ENCODE results near the gene ETFRF1. TPM values are rescaled to one million over a fixed set of nuclear protein-coding genes. Genes with fewer than 3 reads are reported as not detected.

ETFRF1 gene
- total RNA-seq, 2 donors from 2014 or later = 23.1 to 39.3 TPM

GRCh38 chr12:25155022-25155576 lies 39.9 kb upstream of the ETFRF1 start:
- WGBS = 80% methylated on average over 2 of the region's 2 CpGs
- DNase-seq (ENCODE audit: low spot score) = no peak
- H3K27me3 ChIP-seq (replicated peaks; ENCODE audit: insufficient read depth) = no peaks in the 10 kb centered on the region
- no peak overlapping the region for H3K27ac ChIP-seq
- H3K4me1 ChIP-seq (replicated peaks) = no peaks in the 10 kb centered on the region
- no peak overlapping the region for H3K4me3 ChIP-seq
- no peaks in the 10 kb centered on the region for H3K36me3 ChIP-seq
- TF ChIP-seq CTCF (IDR thresholded peaks at IDR 0.05) (peak in 3 of 4 experiments; percentile 47 to 67 (median 49)), POLR2A (IDR thresholded peaks at IDR 0.05) (no peak)
- intact Hi-C loops (cut with DNase I) = no loop called here
- no peaks in the 10 kb centered on the region for H3K9me3 ChIP-seq

GRCh38 chr12:25156061-25156460 lies 39.0 kb upstream of the ETFRF1 start:
- no peak for TF ChIP-seq POLR2AphosphoS5 (IDR thresholded peaks at IDR 0.05)
- TF ChIP-seq POLR2A (IDR thresholded peaks at IDR 0.05) = no peak
- TF ChIP-seq CTCF (IDR thresholded peaks at IDR 0.05) = no peak
- Histone ChIP-seq H3K4me1 (replicated peaks) (no peaks in the 10 kb centered on the region), H3K36me3 (no peaks in the 10 kb centered on the region), H3K27me3 (replicated peaks; ENCODE audit: insufficient read depth) (no peaks in the 10 kb centered on the region), H3K4me3 (no peak overlapping the region), H3K9me3 (no peaks in the 10 kb centered on the region), H3K27ac (no peak overlapping the region)
- DNase-seq (ENCODE audit: low spot score) = no peak
- intact Hi-C loops (cut with DNase I) = no loop called here
- WGBS = 91% methylated on average over 4 of the region's 4 CpGs

- Histone ChIP-seq H3K4me1 (replicated peaks) (no peaks in the 10 kb centered on the region), H3K9me3 (no peaks in the 10 kb centered on the region), H3K4me3 (no peak overlapping the region), H3K27ac (no peak overlapping the region), H3K27me3 (replicated peaks; ENCODE audit: insufficient read depth) (no peaks in the 10 kb centered on the region), H3K36me3 (no peaks in the 10 kb centered on the region)
- DNase-seq (ENCODE audit: low spot score) = no peak
- WGBS = 90% methylated on average over 6 of the region's 6 CpGs
- intact Hi-C loops (cut with DNase I) = no loop called here
- no peak for TF ChIP-seq POLR2AphosphoS5 (IDR thresholded peaks at IDR 0.05)
- TF ChIP-seq CTCF (IDR thresholded peaks at IDR 0.05) = no peak
- no peak for TF ChIP-seq POLR2A (IDR thresholded peaks at IDR 0.05)
Observed at GRCh38 chr12:25162866-25163265, 32.2 kb upstream of the ETFRF1 start.

DNA sequence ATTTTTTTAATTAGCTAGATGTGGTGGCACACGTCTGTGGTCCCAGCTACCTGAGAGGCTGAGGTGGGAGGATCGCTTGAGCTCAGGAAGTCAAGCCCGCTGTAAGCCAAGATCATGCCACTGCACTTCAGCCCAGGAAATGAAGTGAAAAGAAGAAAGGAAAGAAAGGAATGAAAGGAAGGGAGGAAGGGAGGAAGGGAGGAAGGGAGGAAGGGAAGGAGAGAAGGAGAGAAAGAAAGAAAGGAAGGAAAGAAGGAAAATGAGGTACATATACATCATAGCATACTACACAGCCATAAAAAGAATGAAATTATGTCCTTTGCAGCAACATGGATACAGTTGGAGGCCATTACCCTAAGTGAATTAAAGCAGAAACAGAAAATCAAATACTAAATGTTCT lies 12.3 kb upstream of the ETFRF1 start:
- WGBS = 79% methylated on average over 3 of the region's 3 CpGs
- H3K9me3 ChIP-seq = no peaks in the 10 kb centered on the region
- H3K4me1 ChIP-seq (replicated peaks) = no peaks in the 10 kb centered on the region
- intact Hi-C loops (cut with DNase I) = no loop called here
- H3K36me3 ChIP-seq = no peaks in the 10 kb centered on the region
- H3K27ac ChIP-seq = no peak overlapping the region
- H3K27me3 ChIP-seq (replicated peaks; ENCODE audit: insufficient read depth) = no peaks in the 10 kb centered on the region
- no peak overlapping the region for H3K4me3 ChIP-seq
- no peak for DNase-seq (ENCODE audit: low spot score)
- TF ChIP-seq CTCF (IDR thresholded peaks at IDR 0.05) = no peak
- no peak for TF ChIP-seq POLR2A (IDR thresholded peaks at IDR 0.05)
- TF ChIP-seq POLR2AphosphoS5 (IDR thresholded peaks at IDR 0.05) = no peak

DNA sequence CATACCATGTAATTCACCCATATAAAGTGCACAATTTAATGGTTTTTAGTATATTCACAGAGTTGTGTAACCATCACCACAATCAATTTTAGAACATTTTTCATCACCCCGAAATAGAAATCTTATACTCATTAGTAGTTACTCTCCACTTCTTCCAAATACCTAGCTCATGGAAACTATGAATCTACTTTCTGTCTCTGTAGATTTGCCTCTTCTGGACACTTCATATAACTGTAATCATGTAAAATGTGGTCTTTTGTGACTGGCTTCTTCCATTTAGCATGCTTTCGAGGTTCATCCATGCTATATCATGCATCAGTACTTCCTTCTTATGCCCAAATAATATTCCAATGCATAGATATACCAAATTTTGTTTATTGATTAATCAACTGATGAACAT lies 10.9 kb upstream of the ETFRF1 start:
- DNase-seq (ENCODE audit: low spot score) = no peak
- Histone ChIP-seq H3K4me3 (no peak overlapping the region), H3K27me3 (replicated peaks; ENCODE audit: insufficient read depth) (no peaks in the 10 kb centered on the region), H3K9me3 (no peaks in the 10 kb centered on the region), H3K36me3 (no peaks in the 10 kb centered on the region), H3K27ac (no peak overlapping the region), H3K4me1 (replicated peaks) (no peaks in the 10 kb centered on the region)
- intact Hi-C loops (cut with DNase I) = no loop called here
- no peak for TF ChIP-seq POLR2AphosphoS5 (IDR thresholded peaks at IDR 0.05)
- TF ChIP-seq CTCF (IDR thresholded peaks at IDR 0.05) = no peak
- no peak for TF ChIP-seq POLR2A (IDR thresholded peaks at IDR 0.05)
- 67% methylated on average over 2 of the region's 2 CpGs for WGBS
